D341Med (cell line): ENCODE results near the gene DPH3.
A peak's percentile ranks its signal among the peaks of the same experiment; 100 is the strongest.

Experiments
- DNase-seq: peaks from one replicate; pipeline ENCODE4 v3.0.0; 2012; ENCODE audit warnings: low spot score

DPH3 gene

DNA sequence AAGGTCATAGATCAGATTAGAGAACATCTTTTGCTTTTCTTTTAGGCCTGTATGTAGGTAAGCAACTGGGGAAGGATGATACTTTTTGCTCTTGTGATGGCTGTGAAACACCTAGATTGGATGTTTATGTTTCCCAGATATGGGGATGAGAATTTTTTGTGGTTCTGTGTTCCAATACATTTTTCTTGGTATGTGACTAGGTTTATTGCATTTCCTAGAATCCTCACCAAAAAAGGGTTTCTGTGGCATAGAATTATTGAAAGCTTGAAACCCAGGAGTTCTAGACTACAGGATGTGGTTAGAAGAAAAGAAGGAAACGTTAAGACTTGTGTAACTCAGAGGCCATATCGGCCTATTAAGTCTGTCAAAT is 26.1 kb upstream of the DPH3 start:
- no peak for DNase-seq

- DNase-seq, result peak; percentile 46
Measured at GRCh38 chr3:16290007-16290826, 25.5 kb upstream of the DPH3 start.

DNA sequence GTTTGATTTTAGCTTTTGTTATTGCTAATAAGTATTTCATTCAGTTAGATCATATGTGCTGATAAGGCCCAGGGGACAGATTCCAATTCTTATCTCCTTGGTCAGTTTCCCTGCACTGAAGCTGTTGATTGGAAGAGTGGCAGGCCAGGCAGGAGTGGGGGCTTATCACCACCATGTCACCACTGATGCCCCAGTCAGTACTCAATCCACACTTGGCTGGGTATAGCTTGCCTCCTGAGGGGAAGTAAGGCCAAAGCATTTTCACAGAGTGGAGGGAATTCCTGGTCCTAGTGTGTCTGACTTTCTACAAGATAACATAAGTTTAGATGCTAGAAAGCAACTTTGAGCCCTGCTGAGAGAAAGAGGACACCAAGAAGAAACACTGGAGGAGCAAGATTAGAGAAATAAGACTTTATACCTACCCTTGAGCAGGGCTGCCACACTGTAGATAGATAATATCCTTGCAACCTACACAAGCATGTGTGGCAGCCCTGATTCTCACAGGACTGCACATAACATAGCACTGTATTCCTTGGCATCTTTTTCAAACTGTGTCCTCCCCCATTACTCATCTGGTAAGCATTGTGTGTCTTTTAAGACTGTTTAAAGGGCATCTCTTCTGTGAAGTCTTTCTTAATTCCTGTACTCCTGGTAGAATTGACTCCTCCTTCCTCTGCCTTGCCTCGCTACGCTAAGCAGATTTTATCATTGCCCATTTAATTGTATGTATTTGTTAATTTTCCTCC is 24.6 kb upstream of the DPH3 start:
- no peak for DNase-seq

- no peak for DNase-seq
Measured at GRCh38 chr3:16288664-16289063, 23.9 kb upstream of the DPH3 start.

GRCh38 chr3:16286751-16287543 is 22.2 kb upstream of the DPH3 start:
- DNase-seq, result no peak

GRCh38 chr3:16286161-16286560 is 21.4 kb upstream of the DPH3 start:
- DNase-seq, result no peak

- DNase-seq, result no peak
Measured at GRCh38 chr3:16284633-16285032, 19.9 kb upstream of the DPH3 start.

- no peak for DNase-seq
Measured at GRCh38 chr3:16280671-16281070, 15.9 kb upstream of the DPH3 start.

GRCh38 chr3:16279010-16279801 is 14.5 kb upstream of the DPH3 start:
- DNase-seq, result no peak

DNA sequence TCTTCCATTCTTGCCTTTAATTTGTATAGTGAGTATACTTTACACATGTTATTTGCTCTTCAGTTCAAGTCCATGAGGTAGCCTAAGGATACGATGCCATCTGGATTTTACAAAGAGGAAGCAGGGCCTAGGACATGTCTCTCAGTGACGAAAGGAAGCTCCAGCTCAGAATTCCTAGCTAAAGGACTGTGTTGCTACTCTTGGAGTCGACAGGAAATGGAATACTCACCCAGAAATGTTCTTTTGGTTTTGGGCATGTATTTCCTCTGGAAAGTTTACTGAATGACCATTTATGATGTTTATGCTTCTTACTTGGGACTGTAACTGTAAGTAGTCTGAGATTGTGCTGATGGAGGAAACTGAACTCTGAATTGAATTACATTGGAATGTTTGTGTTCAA is 12.7 kb upstream of the DPH3 start:
- no peak for DNase-seq

DNA sequence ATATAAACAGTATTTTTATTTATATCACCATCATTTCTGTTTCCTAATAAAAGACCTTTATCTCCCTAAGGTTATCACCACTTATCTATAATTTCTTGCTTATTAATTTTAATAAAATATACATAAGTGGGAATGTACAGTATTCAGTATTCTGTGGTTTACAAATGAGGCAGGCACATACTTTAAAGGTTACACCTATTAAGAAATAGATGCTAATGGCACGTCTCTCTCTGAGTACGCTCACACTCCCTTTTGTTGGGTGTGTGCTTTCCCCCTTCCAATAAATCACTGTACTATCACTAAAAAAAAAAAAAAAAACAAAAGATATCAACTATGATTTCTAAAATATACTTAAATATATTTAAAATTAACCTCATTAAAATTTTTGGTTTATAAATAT is 9.1 kb upstream of the DPH3 start:
- DNase-seq, result no peak

- DNase-seq, result no peak
Measured at GRCh38 chr3:16272588-16272987, 7.8 kb upstream of the DPH3 start.

DNA sequence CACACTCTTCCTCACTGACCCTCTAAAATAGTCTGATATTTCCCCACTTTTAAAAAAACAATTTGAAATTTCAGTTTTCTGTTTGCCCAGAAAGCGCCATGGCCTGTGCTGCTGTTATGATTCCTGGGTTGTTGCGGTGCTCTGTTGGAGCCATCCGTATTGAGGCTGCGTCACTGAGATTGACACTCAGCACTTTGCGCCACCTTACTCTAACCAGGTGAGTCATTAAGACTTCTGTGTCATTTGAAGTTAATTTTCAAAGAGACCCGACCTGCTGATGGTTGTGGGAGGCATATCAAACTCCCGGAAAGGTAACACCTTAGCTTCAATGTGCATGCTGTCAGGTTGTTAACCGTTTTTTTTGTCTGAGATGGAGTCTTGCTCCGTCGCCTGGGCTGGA is 6.1 kb upstream of the DPH3 start:
- DNase-seq, result no peak

DNA sequence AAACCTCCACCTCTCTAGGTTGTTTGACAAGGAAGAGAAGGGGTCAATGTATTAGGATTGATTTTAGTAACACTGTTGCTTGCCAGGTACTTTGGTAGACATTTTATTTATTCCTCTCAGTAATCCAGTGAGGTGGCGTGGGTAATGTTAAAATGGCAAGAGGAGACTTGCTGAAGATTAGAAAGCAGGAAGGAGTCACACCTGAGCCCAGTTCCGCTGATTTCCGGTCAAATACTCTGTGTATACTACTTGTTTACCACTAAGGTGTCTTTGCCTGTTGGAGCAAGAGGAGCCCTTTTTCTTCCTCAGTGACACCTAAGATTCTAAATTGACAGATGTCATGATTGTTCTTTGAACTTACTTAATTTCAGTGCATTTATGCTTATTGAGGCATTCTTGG is 2.0 kb upstream of the DPH3 start:
- DNase-seq, result no peak

GRCh38 chr3:16265455-16265786 is 678 bp upstream of the DPH3 start:
- no peak for DNase-seq

- DNase-seq, result no peak
Measured at GRCh38 chr3:16264174-16264707, 502 bp downstream of the DPH3 start.

GRCh38 chr3:16262174-16262573 is 2.6 kb downstream of the DPH3 start:
- DNase-seq, result no peak

GRCh38 chr3:16260046-16260445 is 4.7 kb downstream of the DPH3 start:
- no peak for DNase-seq

GRCh38 chr3:16258866-16259265 is 5.9 kb downstream of the DPH3 start:
- DNase-seq, result no peak

DNA sequence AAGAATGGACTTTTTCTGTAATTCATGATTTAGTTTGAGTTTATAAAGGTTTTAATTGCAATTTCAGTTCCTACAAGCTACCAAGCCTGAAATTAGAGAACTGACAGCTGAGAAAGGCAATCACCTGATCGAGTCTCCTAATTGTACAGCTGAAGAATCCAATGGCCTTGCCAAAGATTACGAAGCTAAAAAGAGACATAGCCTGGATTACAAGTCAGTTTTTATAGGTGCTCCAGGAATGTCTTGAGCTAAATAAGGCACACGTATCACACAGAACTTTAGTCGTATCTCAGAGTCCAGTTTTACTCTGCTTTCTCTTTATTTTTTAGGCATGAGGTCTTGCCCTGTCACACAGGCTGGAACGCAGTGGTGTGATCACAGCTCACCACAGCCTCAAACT is 6.6 kb downstream of the DPH3 start:
- no peak for DNase-seq

DNA sequence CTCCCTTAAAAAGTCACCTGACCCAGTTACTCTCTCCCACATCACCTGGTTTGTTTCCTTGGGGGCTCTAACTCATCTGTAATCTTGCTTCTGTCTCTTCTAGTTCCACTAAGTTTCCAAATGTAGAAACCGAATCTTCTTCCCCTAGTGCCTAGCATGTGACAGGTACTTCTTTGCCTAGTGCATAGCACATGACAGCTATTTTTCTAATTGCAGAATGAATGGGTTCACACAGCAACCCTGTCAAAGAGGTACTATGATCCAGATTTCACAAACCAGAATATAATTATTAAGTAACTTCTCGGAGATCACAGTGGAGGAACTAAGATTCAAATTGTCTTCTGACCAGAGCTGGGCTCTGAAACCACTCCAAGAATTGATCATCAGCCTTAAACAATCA is 7.4 kb downstream of the DPH3 start:
- no peak for DNase-seq

DNA sequence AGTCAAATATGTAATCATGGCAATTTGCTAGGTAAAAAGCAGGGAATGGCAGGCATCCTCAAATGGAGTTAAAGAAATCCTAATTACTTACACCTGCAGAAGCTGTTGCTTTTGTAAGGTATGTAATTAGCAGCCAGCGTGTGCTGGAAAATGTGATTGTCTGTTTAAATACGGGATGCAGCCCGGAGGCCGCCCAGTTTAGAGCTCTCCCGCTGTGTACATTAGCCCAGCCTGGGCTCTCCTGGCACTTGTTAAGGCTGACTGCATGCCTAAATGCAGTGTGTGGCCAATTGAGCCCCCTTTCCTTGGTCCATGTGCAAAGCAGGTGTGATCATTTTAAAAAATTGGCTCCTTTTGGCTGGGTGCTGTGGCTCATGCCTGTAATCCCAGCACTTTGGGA is 9.0 kb downstream of the DPH3 start:
- no peak for DNase-seq
